HG03103 (cell line): ENCODE data around the gene FN3KRP.

Source experiments
- ATAC-seq: cut with Tn5 transposase; IDR thresholded peaks from one replicate; pipeline ENCODE4 v1.9.1; 2021; ENCODE audit warnings: low read depth; ENCODE audit not compliant: unreplicated experiment

Gene FN3KRP

GRCh38 chr17:82716203-82717010 is at the start of gene FN3KRP:
FN3KRP (plus strand) TSS chr17:82716706; CDS start chr17:82716756, 50 bp downstream.
- ATAC-seq, result peak; percentile 70

- ATAC-seq, result no peak
Observed at GRCh38 chr17:82666931-82667667, 49.4 kb upstream of the FN3KRP start.

GRCh38 chr17:82667668-82668000 is 48.9 kb upstream of the FN3KRP start:
- ATAC-seq, result no peak

- no peak for ATAC-seq
Observed at GRCh38 chr17:82668024-82668630, 48.4 kb upstream of the FN3KRP start.

- no peak for ATAC-seq
Observed at GRCh38 chr17:82668631-82669099, 47.8 kb upstream of the FN3KRP start.

- ATAC-seq, result no peak
Observed at GRCh38 chr17:82670661-82671450, 45.6 kb upstream of the FN3KRP start.

GRCh38 chr17:82674656-82675475 is 41.6 kb upstream of the FN3KRP start:
- ATAC-seq, result no peak

- ATAC-seq, result no peak
Observed at GRCh38 chr17:82675476-82676245, 40.8 kb upstream of the FN3KRP start.

GRCh38 chr17:82677353-82677925 is 39.1 kb upstream of the FN3KRP start:
- ATAC-seq, result no peak

GRCh38 chr17:82678265-82678891 is 38.1 kb upstream of the FN3KRP start:
- ATAC-seq, result no peak

GRCh38 chr17:82679586-82680465 is 36.7 kb upstream of the FN3KRP start:
- ATAC-seq, result no peak

GRCh38 chr17:82681547-82681946 is 35.0 kb upstream of the FN3KRP start:
- no peak for ATAC-seq

GRCh38 chr17:82683534-82683933 is 33.0 kb upstream of the FN3KRP start:
- no peak for ATAC-seq

- no peak for ATAC-seq
Observed at GRCh38 chr17:82684228-82684841, 32.2 kb upstream of the FN3KRP start.

GRCh38 chr17:82685291-82685690 is 31.2 kb upstream of the FN3KRP start:
- no peak for ATAC-seq

- ATAC-seq, result no peak
Observed at GRCh38 chr17:82686366-82687324, 29.9 kb upstream of the FN3KRP start.
